PFSK-1 (cell line): ENCODE data around the gene NAALADL2.

Experiments
- POLR2AphosphoS5 ChIP-seq: IDR thresholded peaks from 2 replicates; pipeline ENCODE4 v1.6.1; 2012; ENCODE audit warnings: low read depth, mild to moderate bottlenecking, control low read depth, low read length, moderate library complexity
- SIN3A ChIP-seq: IDR thresholded peaks from 2 replicates; pipeline ENCODE4 v1.6.1; 2012; ENCODE audit warnings: mild to moderate bottlenecking, low read length, moderate library complexity, borderline replicate concordance; ENCODE audit not compliant: insufficient read depth
- TAF1 ChIP-seq: IDR thresholded peaks from 2 replicates; pipeline ENCODE4 v1.6.1; 2012; ENCODE audit warnings: low read length, control low read depth, borderline replicate concordance; ENCODE audit not compliant: insufficient read depth

- TF ChIP-seq POLR2AphosphoS5, result no peak
- TF ChIP-seq TAF1, result no peak
- TF ChIP-seq SIN3A, result no peak
Observed at GRCh38 chr3:175433026-175433674, 574.0 kb downstream of the NAALADL2 start.
